Activated CD4-positive, CD25-positive, alpha-beta regulatory T cell (primary cell): ENCODE data around the gene SNIP1.
"Not testable (repeated sequence)": the region's sequence is repeated elsewhere in the genome, so short reads cannot be mapped to it uniquely, and the experiment has no call there.

Source experiments
- DNase-seq, 4 experiments: peaks; one replicate each; lab custom pipeline; 2025; lab: John Stamatoyannopoulos, UW

The SNIP1 gene

DNA sequence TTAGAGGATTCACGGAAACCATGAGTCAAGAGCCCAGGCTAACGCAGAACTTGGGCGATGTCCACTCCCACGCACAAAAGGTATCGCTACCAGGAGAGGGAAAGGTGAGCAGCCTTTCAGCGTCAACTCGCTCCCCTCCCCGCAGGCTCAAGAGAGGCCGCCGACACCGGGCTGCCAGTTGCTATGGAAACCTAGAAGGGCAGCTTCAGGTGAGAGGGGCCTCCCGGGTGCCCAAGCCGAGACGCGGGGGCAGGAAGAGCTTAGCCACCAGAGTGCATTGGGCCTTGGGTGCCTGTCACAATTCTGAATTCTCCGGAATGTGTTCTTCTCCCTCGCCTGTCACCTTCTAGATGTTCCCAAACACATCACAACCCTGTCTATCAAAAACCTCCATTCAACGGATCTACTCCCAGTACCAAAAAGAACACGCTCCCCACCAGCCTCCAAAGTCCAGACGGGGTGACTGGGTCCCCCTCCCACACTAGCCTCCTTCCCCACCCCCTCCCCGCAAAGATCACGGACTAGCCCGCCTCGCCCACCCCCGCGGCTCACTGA is 40.2 kb downstream of the SNIP1 start:
- DNase-seq: peak in 2 of 4 experiments; percentile 26 to 30

DNA sequence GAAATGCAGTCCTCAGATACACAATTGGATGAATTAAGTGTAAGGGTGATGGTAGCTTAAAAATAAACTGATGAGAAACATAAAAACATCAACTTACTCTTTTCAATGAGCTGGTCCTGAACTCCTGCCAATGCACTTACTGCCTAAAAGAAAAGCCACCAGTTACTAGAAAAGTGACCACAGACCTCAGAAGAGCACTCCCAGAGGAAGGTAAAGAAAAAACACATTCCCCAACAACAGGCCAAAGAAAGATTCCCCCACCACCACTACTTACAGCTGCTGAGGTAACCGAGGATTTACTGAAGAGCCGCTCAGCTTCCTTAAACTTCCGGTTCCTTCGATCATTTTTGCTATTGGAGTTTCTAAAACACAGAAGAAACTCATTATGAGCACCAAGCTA is 44.9 kb downstream of the SNIP1 start:
- DNase-seq: no peak

DNA sequence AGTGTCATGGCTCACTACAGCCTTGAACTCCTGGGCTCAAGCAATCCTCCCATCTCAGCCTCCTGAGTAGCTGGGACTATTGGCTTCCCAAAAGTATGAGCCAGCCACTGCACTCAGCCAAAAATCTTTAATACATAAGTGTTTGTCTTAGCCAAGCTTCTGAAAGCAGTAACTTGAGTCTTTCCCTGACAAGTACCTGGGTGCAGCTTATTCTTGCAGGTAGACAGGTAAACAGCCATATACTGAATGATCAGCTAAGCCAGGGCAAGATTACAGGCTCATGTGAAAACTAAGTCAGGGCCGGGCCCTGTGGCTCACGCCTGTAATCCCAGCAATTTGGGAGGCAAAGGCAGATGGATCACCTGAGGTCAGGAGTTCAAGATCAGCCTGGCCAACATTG is 47.4 kb downstream of the SNIP1 start:
- no peak for DNase-seq

DNA sequence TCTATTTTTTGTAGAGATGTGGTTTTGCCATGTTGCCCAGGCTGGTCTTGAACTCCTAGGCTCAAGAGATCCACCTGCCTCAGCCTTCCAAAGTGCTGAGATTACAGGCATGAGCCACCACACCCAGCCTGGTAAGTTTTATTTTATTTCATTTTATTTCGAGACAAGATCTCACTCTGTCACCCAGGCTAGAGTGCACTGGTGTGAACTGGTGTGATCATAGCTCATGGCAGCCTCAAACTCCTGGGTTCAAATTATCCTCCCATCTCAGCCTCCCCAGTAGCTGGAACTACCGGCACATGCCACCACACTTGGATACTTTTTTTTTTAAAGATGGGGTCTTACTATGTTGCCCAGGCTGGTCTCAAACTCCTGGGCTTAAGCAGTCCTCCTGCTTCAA is 51.3 kb downstream of the SNIP1 start:
- DNase-seq: not testable (repeated sequence)

DNA sequence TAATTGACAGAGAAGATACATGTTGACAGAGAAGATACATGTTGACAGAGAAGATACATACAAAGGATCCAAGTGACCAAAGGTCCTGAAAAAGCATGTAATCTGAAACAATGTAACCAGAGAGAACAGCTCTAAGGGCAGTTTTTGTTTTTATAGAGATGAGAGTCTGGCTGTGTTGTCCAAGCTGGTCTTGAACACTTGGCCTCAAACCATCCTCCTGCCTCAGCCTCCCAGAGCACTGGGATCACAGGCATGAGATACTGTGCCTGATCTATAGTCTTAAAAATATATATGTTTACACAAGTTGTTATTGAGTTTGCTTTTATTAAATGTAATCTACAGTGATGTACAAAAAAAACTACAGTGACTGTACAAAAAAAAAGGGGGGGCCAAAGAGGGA is 52.0 kb downstream of the SNIP1 start:
- no peak for DNase-seq

DNA sequence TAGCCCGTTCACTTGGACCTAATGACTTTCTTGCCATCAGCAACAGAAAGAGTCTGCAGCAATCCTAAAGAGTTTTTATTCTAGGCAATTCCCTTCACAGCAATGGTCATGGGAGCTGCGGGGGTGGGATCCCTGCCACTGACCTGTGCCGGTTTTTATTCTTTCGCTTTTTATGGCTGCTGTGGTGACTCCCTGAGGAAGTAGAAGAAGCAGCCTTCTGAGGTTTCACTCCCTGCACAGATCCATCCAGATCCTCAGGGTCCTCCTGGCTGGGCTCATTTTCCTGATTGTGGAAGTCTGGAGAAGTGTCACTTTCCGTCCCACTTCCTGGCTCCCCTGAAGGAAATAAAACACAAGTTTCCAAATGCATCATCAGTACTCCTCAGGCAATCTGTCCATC is 52.4 kb downstream of the SNIP1 start:
- no peak for DNase-seq

DNA sequence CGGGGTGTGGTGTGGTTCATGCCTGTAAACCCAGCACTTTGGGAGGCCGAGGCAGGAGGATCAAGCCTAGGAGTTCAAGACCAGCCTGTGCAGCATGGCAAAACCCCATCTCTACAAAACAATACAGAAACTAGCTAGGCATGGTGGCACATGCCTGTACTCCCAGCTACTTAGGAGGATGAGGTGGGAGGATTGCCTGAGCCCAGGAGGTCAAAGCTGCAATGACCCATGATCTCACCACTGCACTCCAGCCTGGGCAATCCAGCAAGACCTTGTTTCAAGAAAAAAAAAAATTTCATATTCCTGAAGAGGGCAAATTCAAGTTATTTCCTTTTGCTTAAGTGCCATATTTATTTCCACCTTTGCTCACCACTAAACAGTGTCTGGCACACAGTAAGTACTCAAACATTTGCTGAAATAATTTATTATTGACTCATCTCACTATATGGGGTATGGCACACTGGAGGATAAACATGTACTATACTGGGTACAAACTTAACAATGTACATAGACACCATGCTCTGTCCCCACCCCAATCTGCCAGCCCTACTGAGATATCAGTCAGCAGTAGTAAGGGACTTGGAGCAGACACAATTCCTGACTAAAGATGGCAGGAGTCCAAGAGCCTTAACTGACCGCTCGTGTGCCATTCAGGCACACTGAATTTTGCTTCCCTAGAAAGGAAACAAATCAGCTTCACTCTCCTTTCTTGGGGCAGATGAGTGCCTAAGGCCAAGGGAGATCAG is 55.0 kb downstream of the SNIP1 start:
- DNase-seq: no peak

DNA sequence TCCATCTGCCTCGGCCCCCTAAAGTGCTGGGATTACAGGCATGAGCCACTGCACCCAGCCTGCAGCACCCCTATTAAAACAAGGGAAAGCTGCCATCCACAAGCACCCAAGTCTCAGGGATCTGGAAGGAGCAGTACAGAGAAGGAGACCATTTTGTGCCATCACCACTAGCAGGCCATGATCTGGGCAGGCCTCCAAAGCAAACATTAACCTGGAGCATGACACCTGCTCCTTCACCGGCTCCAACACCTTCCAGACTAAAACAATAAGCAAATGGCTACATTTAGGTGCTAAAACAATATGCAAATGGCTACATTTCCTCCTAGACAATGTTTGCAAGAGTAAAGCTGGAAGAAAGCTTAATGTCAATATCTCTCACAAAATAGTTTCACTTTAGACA is 56.3 kb downstream of the SNIP1 start:
- DNase-seq: no peak

DNA sequence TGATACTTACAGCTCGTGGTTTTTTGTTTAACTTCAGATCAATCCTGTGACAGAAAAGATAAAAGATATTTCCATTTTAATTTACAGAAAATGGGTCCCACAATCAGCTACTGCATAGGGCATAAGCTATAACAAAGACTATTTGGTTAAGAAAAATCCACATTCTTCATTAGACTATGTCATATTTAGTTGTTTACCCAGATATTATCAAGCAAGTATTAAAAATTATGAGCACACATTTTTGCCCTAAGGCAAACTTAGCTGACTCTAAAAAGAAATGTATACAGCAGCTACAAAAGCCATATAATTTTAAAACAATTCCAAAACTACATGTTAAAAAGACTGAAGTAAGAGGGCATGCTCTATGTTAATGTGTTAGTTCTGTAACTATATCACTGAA is 58.2 kb downstream of the SNIP1 start:
- no peak for DNase-seq

DNA sequence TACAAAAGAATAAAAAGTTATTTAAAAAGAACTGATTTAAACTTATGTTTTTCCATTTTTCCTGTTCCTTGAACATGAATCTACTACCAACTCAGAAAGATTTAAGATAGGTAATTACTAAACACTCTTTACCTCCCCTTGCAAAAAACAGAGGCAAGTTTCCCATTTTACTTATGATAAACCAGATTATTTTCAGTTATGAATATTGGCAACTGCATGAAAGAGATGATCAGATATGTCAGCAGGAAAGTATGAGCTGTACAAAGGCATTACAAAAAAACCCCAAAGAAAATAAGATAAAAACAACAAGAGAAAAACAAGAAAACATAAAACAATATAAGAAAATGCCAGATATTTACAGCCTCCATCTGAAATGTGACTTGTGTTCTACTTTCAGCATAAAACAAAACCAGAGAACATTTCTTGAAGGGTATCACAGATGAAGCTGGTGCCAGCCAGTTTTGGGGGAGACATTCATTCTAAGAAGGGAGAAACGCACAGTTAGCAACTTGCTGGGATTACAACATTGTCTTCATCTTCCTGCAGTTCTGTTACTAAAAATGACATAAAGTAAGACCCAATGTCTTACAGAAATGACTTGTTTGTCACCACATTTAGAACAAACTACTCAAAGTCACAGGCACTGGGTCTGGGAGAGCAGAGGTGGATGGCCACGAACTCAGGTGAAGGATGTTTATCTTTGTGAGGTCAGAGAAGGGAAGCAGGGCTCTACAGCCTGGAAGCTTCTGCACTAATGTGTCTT is 60.6 kb downstream of the SNIP1 start:
- no peak for DNase-seq

DNA sequence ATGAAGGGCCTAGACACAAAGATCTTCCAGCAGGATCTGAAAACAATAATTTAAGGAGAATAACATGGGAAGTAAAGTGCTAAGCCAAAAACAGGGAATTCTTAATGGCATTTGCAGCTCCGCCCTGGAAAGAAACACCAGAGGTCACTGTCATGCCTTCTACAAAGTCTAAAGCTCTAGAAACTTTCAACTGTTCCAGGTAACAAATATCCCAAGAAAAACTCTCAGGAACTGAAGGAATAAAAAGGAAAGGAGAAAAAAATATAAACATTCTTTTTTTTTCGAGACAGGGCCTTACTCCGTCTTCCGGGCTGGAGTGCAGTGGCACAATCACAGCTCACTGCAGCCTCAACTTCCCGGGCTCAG is 66.5 kb downstream of the SNIP1 start:
- DNase-seq: no peak

DNA sequence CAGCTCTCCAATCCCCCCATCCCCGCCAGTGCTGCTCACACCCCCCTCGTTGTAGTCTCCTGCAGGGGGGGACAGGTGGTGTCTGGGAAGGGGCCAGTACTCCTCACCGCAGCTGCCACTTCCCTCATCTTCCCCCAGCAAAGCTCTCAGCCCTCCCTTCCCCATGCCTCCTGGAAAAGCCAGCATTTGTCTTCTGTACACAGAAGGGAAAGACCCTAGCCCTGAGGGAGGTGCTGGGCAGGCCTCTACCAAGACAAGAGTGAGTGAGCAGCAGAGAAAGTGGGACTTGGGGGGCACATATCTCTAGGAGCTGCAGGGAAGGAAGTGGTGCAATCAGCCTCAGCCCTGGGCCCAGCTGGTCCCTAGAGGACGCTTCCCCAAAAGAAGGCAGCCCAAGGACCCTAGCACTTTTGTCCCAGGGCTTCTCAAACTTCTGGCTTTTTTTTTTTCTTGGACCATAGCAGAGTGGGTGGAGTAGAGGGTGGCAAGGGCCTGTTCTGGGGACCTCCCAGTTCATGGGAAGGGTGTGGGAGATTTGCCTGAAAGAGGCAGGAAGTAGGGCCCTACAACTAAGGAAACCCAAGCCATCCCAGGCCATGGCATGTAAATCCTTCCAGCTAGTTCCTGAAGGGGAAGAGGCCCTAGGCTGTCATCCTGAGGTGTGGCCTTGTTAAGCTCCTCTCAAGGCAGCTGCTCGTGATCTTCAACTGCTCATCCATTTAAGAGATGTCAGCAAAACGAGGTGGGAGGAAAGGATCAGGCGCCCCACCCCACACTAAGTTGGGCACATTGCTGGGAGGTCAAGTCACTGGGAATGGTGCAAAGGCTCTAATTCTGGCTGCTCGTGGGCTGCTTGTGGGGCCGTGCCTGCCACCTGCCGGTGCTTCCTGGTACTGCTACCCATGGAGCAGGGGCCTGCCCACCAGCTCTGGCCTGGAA is 67.1 kb downstream of the SNIP1 start:
- peak; percentile 44 to 74 (median 66) for DNase-seq

DNA sequence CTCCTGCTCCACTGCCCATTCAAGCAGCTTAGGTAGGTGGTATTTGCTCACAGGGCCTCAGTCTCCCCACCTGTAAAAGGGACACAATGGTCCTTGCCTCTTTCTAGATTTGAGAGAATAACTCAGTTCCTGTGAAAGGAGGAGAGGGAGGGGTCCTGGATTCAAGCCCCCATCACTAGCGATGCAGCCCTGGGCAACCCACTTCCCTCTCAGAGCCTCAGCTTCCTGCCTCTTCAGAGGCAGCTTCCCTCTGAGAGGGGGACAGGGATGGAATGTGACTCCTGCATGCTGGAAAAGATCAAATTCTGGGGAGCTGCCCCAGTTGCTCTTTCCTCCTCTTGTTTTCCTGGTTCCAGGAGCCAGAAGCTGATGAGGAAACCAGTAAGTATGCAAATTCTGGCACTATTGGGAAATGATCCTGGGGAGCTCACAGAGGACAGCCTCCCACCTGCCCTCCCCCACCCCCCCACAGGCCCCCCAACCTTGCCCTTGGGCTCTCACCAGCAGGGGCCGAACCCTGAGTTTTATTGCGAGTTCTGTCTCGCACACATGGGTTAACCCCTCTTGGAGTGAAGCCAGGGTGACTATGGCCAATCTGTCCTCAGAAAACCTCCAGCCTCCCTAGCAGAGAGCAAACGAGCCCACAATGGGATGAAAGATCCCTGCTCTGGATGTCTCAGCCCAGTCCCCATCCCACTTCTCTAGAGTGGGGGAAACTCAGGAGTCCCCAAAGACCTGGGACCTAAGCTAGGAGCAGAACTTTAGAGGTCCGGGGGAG is 68.0 kb downstream of the SNIP1 start:
- no peak for DNase-seq
